NB4 (cell line): ENCODE results near the gene NUP98.
"Not testable (repeated sequence)": the region's sequence is repeated elsewhere in the genome, so short reads cannot be mapped to it uniquely, and the experiment has no call there.

ENCODE experiments used
- CTCF ChIP-seq: IDR thresholded peaks from one replicate; pipeline ENCODE4 v1.5.1; 2012; ENCODE audit warnings: low read depth, low read length
- MAX ChIP-seq: IDR thresholded peaks from 2 replicates; pipeline ENCODE4 v1.6.1; 2011; ENCODE audit warnings: low read depth, low read length
- POLR2A ChIP-seq: IDR thresholded peaks from 2 replicates; pipeline ENCODE4 v1.6.1; 2011; ENCODE audit warnings: mild to moderate bottlenecking; ENCODE audit not compliant: insufficient read length; ENCODE audit errors: extremely low read depth

- TF ChIP-seq CTCF, POLR2A, MAX: not testable (repeated sequence)
Observed at GRCh38 chr11:3649374-3649773, 148.0 kb downstream of the NUP98 start.
